GM18909 (cell line): ENCODE results near the gene ZNF625.
"Not testable (repeated sequence)": the region's sequence is repeated elsewhere in the genome, so short reads cannot be mapped to it uniquely, and the experiment has no call there.

ENCODE experiments used
- ATAC-seq: cut with Tn5 transposase; IDR thresholded peaks from one replicate; pipeline ENCODE4 v1.9.1; 2021; ENCODE audit warnings: mild to moderate bottlenecking; ENCODE audit not compliant: unreplicated experiment, poor library complexity

The ZNF625 gene

GRCh38 chr19:12139269-12139668 lies 17.3 kb downstream of the ZNF625 start:
- no peak for ATAC-seq

GRCh38 chr19:12137221-12137940 lies 19.2 kb downstream of the ZNF625 start:
- no peak for ATAC-seq

GRCh38 chr19:12133069-12133468 lies 23.5 kb downstream of the ZNF625 start:
- no peak for ATAC-seq

GRCh38 chr19:12126707-12127106 lies 29.8 kb downstream of the ZNF625 start:
- no peak for ATAC-seq

- no peak for ATAC-seq
Measured at GRCh38 chr19:12117201-12117970, 39.1 kb downstream of the ZNF625 start.

- ATAC-seq = no peak
Measured at GRCh38 chr19:12113121-12113520, 43.4 kb downstream of the ZNF625 start.

GRCh38 chr19:12112701-12113100 lies 43.8 kb downstream of the ZNF625 start:
- no peak for ATAC-seq

GRCh38 chr19:12111943-12112637 lies 44.4 kb downstream of the ZNF625 start:
- ATAC-seq = no peak

- ATAC-seq = no peak
Measured at GRCh38 chr19:12111176-12111575, 45.4 kb downstream of the ZNF625 start.

- not testable (repeated sequence) for ATAC-seq
Measured at GRCh38 chr19:12103909-12104308, 52.6 kb downstream of the ZNF625 start.

GRCh38 chr19:12098040-12098439 lies 58.5 kb downstream of the ZNF625 start:
- ATAC-seq = no peak

- no peak for ATAC-seq
Measured at GRCh38 chr19:12095111-12095790, 61.3 kb downstream of the ZNF625 start.
